NCI-H748 (cell line): ENCODE measurements around the gene PI4K2B.
"Not testable (repeated sequence)": the region's sequence is repeated elsewhere in the genome, so short reads cannot be mapped to it uniquely, and the experiment has no call there.

Source experiments
- DNase-seq: peaks from one replicate; lab custom pipeline; 2025; ENCODE audit not compliant: unreplicated experiment; lab: John Stamatoyannopoulos, UW

The PI4K2B gene

DNA sequence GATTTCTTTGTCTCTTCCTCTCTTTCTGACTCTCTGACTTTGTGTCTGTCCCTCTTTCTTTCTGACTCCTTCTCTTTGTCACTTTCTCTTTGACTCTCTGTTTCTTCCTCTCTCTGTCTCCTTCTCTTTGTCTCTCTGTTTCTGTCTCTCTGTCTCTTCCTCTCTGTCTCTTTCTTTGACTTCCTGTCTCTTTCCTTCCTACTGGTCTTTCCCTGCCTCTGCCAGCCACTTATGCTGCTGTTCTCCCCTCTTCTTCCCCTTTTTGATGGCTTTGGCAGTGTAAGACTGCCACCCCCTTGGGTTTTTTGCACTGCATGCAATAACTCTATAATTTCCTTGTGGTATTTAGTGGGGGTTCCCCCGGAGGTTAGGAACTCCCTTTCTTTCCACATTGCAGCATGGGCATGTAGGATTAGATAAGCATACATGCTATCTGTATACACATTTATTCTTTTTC, 6.9 kb downstream of the PI4K2B start:
- not testable (repeated sequence) for DNase-seq

DNA sequence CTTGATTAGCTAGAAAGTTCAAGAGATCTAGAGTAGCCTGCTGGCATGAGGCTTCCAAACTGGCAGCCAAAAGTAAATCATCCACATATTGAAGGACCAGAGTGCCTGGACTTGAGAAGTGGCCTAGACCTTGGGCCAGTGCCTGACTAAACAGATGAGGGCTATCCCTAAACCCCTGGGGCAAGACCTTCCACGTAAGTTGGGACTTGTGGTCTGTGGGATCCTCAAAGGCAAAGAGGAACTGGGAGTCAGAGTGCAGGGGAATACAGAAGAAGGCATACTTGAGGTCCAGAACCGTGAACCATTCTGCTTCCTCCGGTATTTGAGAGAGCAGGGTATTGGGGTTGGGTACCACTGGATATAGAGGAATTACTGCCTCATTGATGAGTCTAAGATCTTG, 8.4 kb downstream of the PI4K2B start:
- DNase-seq: not testable (repeated sequence)

DNA sequence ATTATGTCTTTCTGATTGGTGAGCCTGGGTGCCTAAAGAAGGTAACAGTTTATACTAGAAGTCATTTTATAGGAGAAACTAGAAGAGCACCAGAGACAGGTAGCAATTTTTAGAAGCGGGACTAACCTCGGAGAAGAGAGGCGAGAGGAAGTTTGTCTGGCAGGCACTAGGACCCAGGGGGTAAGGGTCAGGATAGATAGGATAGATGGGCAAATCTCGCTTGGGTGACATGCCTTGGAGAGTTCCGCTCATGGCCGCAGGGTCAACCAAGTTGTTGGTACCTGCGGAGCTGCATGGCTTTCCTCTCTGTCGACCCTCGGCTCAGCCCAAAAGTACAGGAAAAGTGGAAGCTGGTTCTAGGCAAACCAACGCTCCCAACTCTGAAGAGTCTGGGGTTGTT, 11.3 kb downstream of the PI4K2B start:
- no peak for DNase-seq

DNA sequence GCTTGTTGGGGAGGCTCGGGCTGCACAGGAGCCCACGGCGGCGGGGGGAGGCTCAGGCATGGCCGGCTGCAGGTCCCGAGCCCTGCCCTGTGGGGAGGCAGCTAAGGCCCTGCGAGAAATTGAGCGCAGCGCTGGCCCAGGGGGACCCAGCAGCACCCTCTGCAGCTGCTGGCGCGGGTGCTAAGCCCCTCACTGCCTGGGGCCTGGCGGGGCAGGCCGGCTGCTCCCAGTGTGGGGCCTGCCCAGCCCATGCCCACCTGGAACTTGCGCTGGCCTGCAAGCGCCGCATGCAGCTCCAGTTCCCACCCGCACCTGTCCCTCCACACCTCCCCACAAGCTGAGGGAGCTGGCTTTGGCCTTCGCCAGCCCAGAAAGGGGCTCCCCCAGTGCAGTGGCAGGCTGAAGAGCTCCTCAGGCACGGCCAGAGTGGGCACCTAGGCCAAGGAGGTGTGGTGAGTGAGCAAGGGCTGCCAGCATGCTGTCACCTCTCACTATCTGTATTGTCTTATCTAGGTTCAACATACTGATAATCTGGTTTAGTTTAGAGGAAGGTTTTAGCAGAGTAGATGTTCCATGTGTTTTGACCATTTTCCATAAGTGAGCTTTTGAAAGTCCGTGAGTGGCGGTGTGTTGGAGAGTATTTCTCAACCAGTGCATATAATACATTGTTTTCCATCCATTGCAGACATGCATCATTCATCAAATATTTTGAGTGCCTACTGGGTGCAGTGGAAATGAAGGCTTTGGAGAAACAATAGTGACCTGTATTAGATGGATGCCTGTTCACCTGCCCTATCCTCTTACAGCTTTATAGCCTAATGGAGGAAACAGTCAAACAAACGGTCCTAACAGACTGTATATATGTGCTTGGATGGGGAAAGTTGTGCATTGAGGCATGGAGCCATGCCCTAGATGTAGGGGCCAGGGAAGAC, 13.1 kb downstream of the PI4K2B start:
- DNase-seq: no peak

DNA sequence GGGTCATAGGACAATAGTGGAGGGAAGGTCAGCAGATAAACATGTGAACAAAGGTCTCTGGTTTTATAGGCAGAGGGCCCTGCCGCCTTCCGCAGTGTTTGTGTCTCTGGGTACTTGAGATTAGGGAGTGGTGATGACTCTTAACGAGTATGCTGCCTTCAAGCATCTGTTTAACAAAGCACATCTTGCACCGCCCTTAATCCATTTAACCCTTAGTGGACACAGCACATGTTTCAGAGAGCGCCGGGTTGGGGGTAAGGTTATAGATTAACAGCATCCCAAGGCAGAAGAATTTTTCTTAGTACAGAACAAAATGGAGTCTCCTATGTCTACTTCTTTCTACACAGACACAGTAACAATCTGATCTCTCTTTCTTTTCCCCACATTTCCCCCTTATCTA, 15.0 kb downstream of the PI4K2B start:
- not testable (repeated sequence) for DNase-seq

DNA sequence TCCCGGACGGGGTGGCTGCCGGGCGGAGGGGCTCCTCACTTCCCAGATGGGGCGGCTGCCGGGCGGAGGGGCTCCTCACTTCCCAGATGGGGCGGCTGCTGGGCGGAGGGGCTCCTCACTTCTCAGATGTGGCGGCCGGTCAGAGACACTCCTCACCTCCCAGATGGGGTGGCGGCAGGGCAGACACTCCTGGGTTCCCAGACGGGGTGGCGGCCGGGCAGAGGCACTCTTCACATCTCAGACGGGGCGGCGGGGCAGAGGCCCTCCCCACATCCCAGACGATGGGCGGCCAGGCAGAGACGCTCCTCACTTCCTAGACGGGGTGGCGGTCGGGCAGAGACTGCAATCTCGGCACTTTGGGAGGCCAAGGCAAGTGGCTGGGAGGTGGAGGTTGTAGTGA, 15.7 kb downstream of the PI4K2B start:
- not testable (repeated sequence) for DNase-seq

DNA sequence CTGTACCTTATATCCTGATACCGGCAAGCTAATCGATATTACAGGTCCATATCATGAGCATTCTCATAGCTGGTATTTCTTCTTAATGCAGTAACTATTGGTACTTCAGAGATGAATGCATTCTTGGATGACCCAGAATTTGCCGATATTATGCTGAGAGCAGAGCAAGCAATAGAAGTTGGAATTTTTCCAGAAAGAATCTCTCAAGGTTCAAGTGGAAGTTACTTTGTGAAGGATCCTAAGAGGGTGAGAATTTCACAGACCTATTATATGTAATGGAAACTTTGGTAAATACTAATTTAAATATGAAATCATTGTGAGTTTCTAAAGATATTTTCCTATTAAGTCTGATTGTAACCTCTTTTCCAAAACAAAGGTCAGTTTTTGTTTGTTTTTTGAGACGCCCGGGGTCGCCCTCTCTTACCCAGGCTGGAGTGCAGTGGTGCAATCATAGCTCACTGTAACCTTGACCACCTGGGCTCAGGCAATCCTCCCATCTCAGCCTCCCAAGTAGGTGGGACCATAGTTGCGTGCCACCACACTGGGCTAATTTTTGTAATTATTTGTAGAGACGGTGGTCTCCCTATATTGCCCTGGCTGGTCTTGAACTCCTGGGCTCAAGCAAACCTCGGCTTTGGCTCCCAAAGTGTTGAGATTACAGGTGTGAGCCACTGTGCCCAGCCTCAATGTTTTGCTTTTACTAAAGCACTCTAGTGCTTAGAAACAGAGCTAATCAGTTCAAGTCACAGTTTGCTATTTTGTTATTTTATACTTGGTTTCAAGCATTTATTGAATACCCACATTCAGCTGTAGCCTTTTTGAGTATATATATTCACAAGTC, 18.6 kb downstream of the PI4K2B start:
- no peak for DNase-seq

DNA sequence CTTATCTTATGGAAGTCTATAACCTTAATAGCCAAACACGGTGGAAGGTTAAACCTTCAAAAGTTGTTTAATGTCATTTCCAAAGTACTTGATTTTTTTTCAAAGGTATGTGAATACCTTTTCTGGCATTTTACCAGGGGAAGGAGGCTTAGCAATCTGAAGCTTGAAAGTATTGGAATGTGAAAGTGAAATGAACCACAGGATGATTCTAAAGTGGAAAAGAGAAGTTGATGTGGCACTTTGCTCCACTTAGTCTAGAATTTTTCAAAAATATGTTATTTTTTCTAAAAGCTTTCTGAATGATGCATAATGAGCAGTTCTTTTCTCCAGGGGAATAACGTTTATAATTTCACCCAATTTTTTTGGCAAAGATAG, 19.2 kb downstream of the PI4K2B start:
- DNase-seq: no peak

DNA sequence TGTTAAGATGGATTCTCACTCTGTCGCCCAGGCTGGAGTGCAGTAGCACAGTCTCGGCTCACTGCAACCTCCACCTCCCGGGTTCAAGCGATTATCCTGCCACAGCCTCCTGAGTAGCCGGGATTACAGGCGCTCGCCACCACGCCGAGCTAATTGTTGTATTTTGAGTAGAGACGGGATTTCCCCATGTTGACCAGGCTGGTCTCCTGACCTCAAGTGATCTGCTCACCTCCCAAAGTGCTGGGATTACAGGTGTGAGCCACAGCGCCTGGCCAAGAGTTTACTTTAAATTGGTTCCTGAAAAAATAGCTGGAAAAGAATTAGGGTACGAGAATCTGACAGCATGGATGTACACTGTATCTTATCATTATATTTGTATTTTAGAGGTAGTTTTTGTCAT, 20.0 kb downstream of the PI4K2B start:
- not testable (repeated sequence) for DNase-seq

DNA sequence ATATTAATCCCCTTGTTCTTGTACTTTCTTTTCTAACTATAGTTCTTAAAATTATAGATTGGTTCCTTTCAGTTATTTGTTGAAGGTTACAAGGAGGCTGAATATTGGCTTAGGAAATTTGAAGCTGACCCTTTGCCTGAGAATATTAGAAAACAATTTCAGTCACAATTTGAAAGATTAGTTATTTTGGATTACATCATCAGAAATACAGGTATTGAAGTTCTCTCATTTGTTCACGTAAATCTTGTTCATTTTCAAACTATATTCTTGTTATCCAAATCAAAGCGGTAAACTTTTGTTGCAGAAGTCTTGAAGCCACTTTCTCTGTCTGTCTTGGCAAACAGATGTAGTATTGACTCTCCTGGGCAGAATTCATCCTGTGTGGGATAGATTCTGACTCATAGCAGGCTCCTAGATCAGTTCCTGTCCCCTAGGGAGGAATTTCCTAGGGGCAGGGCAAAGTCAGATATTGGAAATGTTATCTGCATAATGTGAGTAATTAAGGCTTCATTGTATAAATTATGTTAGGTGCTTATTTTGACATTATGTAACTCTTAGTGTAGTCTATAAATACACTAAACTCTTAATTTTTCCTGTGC, 25.2 kb downstream of the PI4K2B start:
- no peak for DNase-seq

DNA sequence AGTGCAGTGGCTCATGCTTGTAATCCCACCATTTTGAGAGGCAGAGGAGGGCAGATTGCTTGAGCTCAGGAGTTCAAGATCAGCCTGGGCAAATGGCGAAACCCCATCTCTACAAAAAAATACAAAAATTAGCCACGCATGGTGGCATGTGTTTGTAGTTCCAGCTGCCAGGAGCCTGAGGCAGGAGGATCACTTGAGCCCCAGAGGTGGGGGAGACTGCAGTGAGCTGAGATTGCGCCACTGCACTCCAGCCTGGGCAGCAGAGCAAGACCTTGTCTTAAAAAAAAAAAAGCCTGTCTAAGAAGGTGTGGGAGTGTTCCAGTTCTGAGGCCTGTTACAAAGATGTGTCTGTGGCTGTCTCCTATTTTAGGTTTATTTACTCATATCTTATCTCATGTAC, 38.0 kb downstream of the PI4K2B start:
- no peak for DNase-seq

DNA sequence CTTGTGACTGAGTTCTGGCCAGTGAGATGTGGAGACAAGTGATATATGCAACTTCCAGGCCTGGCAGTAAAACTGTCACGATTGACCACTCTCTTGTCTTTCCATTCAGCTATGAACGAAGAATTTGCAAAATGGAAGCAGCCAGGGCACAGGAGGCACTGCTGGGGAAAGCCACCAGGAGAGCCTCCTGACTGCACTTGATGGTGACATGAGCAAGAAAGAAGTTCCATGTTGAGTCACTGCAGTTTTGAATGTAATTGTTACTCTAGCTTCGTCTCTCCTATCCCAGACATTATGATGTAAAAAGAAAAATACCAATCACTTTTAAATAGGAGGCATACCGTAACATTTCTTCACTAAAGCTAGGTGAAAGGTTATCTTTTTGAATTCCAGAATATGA, 46.4 kb downstream of the PI4K2B start:
- no peak for DNase-seq

DNA sequence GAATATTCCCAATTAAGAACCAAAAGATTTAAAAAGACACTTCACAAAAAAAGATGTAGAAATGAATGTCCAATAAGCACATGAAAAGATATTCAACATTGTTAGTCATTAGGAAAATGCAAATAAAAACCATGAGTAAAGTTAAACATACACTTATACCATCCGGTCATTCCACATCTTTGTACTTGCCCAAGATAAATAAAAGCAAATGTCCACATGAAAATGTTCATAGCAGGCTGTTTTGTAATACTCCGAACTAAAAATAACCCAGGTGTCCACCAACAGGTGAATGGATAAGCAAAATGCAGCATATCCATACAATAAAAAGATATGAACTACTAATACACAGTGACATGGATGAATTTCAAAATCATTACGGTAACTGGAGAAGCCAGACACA, 50.1 kb downstream of the PI4K2B start:
- no peak for DNase-seq

DNA sequence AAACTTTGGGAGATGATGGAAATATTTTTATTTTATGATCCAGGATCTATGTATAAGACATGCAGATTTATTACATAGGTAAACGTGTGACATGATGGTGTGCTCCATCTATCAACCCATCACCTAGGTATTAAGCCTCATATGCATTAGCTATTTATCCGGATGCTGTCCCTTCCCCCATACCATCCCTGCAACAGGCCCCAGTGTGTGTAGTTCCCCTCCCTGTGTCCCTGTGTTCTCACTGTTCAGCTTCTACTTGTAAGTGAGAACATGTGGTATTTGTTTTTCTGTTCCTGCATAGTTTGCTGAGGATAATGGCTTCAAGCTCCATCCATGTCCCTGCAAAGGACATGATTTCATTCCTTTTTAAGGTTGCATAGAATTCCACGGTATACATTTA, 50.6 kb downstream of the PI4K2B start:
- no peak for DNase-seq

DNA sequence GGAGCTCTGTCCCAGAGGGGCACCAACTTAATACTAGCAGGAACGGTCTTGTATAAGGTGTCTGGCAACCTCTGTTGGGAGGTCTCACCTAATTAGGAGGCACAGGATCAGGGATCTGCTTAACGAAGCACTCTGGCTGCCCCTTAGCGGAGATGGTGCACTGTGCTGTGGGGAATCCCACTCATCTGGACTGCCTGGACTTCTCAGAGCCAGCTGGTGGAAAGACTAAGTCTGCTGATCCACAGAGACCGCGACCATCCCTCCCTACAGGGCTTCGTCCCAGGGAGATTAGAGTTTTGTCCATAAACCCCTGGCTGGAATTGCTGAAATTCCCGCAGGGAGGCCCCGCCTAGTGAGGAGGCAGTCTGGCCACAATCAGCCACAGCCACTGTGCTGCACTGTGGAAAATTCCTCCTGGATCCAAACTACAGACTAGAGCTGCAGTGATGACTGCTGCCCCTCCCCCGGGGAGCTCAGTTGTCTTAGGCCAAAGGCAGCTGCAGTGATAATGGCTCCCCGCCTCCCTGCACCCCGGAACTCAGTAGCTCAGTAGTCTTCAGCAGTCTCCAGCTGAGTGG, 56.7 kb downstream of the PI4K2B start:
- no peak for DNase-seq

DNA sequence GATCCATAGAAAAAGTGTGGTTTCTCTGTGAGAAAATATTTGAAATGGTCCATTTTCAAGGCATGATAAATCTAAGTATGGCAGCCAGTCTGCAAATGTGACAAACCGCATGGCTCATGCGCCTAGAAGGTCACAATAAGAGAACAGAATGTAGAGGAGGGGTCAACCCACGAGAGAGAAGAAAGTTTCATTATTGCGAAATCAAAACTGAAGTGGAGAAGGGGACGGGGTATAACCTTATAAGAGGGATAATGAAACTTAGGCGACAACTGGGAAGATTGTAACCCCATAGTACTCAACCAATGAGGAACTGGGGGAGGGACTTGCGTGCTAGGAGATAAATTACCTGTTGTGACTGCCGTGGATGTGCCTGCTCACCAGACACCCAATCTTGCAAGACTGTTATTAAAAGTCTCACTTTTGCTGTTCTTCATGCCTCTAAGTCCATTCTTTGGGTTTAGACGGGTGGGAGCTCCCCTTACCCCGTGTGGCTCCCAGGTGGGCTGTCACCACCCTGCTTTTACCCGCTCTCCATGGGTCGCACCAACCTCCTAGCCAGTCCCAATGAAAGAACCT, 57.4 kb downstream of the PI4K2B start:
- DNase-seq: no peak

DNA sequence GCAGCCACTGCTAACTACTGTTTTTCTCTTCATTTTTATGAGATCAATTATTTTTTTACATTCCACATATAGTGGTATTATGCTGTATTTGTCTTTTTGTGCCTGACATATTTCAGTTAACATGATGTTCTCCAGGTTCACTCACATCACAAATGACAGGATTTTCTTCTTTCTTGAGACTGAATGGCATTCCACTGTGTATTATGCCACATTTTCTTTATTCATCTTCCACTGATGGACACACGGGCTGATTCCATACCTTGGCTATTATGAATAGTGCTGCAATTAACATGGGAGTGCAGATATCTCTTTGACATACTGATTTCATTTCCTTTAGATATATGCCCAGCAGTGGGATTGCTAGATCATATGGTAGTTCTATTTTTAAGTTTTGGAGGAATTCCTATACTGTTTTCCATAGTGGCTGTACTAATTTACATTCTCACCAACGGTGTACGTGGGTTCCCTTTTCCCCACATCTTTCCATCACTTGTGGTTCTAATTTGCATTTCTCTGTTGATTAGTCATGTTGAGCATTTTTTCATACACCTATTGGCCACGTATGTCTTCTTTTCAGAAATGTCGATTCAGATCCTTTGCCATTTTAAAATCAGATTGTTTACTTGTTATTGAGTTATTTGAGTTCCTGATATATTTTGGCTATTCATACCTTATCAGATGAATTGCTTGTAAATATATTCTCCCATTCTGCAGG, 63.9 kb downstream of the PI4K2B start:
- no peak for DNase-seq

DNA sequence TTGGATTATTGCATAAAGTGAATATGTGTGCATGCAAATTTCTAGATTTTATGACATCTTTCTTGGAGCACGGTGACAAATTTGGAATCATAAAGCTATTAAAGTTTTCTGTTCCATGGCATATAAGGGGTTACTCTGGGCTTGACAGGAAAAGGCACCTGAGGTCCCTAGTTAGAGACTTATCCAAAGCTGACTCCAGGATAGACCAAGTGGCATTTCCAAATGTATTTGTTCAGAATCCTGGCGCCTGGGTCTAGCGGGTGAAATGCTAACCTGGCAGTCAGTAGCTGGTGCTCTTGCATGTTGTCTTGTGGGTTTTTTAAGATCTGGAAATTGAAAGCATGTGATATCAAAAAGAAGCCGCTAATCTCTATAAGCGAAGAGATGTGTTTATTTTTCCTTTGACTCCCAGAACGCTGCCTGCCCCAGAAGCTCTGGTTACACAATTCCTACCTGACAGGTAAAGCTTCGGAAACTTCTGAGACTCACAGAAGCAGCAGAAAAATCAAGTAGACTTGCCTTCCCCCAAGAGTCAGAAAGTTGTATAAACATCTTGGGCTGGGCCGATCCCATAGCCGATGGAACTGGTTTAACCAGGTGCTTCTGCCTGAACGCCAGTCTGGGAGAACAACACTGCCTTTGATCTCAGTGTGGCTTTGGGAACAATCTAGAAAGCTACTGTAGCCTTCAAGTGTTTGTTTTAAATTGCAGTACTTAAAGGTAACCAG, 65.8 kb downstream of the PI4K2B start:
- peak; percentile 53 for DNase-seq

DNA sequence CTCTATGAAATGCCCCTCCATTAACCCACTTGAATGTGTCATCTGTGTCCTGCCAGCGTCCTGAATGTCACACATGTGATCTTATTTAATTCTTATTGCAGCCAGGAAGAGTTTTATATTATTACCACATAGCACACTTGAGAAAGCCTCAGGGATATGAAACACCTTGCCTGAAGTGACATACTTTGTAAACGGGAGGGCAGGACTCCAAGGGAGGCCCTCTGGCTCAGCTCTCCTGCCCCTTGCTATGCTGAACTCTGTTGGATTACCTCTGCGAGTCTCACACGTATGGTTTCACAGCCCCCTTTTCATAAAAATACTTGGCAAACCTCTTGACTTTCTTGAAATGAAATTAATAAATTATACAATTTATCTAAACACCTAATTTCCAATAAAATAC, 67.6 kb downstream of the PI4K2B start:
- DNase-seq: no peak

DNA sequence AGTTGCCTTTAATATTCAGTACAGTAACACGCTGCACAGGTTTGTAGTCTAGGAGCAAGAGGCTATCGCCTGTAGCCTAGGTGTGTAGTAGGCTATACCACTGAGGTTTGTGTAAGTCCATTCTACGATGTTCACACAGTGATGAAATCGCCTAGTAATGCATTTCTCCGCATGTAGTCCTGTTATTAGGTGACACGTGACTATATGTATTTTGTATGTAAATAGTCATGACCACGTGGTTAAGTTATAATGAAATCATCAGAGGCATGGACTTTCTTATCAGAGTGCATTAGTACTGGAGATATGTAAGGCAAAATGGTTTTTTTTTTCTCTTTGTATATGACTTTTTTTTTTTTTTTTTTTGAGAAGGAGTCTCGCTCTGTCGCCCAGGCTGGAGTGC, 68.8 kb downstream of the PI4K2B start:
- DNase-seq: no peak
